ENCODE results near the gene WDR7. TPM values are rescaled to one million over a fixed set of nuclear protein-coding genes. Genes with fewer than 3 reads are reported as not detected.

WDR7 gene
- total RNA-seq, 2 experiments from 2014 or later: 28.8 to 30.5 TPM

DNA sequence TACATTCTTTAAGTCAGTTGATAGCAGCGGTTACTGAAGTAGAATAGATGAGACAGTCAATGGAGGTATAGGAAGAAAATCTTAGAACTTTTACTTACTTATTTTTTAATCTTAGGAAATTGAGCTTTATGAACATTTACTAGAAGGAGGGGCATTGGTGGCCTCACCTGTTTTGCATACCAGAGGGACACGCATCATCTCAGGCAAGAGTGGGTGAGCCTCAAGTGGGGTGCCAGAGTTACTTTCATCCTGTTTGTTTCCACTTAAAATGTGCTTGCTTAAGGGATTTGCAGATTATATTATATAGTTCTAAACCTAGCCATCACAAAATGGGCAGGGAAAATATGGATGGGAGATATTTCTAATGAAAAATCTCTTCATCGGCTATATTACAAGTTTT lies 61.6 kb downstream of the WDR7 start:
- DNase-seq (no peak), ATAC-seq (ENCODE audit: poor library complexity) (no peak)
- peaks cover 5% of the 10 kb centered on the region for H3K36me3 Mint-ChIP-seq (ENCODE audit: low read depth)
- H3K27ac Mint-ChIP-seq: no peak overlapping the region
- Histone ChIP-seq H3K4me1 (ENCODE audit: insufficient read depth, low read length) (no peaks in the 10 kb centered on the region), H3K9me3 (ENCODE audit: control insufficient read depth in 1 of 2, insufficient read depth in 1 of 2, low read length in 2 of 2) (no peaks in the 10 kb centered on the region), H3K27me3 (ENCODE audit: control insufficient read depth in 1 of 2, insufficient read depth in 2 of 2, low read length in 2 of 2) (no peaks in the 10 kb centered on the region), H3K4me3 (ENCODE audit: low read length) (no peak overlapping the region), H3K27ac (ENCODE audit: low read depth in 1 of 2, low read length in 2 of 2) (no peak overlapping the region), H3K36me3 (ENCODE audit: insufficient read depth, low read length) (no peaks in the 10 kb centered on the region)
- H3K4me3 Mint-ChIP-seq: no peak overlapping the region
- H3K4me1 Mint-ChIP-seq (ENCODE audit: low read depth): peaks cover 4% of the 10 kb centered on the region
- H3K27me3 Mint-ChIP-seq: no peaks in the 10 kb centered on the region
- no peaks in the 10 kb centered on the region for H3K9me3 Mint-ChIP-seq
- TF ChIP-seq, protein P1, sequence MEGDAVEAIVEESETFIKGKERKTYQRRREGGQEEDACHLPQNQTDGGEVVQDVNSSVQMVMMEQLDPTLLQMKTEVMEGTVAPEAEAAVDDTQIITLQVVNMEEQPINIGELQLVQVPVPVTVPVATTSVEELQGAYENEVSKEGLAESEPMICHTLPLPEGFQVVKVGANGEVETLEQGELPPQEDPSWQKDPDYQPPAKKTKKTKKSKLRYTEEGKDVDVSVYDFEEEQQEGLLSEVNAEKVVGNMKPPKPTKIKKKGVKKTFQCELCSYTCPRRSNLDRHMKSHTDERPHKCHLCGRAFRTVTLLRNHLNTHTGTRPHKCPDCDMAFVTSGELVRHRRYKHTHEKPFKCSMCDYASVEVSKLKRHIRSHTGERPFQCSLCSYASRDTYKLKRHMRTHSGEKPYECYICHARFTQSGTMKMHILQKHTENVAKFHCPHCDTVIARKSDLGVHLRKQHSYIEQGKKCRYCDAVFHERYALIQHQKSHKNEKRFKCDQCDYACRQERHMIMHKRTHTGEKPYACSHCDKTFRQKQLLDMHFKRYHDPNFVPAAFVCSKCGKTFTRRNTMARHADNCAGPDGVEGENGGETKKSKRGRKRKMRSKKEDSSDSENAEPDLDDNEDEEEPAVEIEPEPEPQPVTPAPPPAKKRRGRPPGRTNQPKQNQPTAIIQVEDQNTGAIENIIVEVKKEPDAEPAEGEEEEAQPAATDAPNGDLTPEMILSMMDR (IDR thresholded peaks at IDR 0.05): no peak
- intact Hi-C loops (cut with DNase I, micrococcal nuclease): no loop called here
- ChIA-PET CTCF (no interaction called here), POLR2A (no interaction called here)

DNA sequence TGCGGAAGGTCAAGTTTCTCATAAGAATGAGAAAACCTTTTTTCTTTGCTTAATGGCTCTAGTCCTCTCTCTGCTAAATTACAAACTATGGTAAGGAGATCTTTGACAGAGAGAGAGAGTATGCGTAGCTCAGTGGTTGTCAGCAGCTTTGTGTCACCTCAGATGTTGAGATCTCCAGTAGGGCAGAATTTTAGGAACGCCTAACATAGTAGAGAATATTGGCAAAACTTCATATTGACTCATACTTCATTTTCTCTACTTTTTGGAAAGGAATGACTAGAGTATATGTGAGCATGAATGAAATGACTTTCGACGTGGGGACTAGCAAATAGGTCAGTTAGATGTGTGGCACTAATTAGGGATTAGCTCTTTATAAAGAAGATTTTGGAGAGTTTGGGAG lies 64.0 kb downstream of the WDR7 start:
- no peak for ATAC-seq (ENCODE audit: poor library complexity)
- H3K27ac ChIP-seq (ENCODE audit: low read depth in 1 of 2, low read length in 2 of 2): no peak overlapping the region
- Mint-ChIP-seq H3K27me3 (no peaks in the 10 kb centered on the region), H3K36me3 (ENCODE audit: low read depth) (peaks cover 25% of the 10 kb centered on the region), H3K4me1 (ENCODE audit: low read depth) (no peaks in the 10 kb centered on the region), H3K4me3 (no peak overlapping the region), H3K27ac (no peak overlapping the region), H3K9me3 (no peaks in the 10 kb centered on the region)
- intact Hi-C loops (cut with DNase I, micrococcal nuclease): no loop called here
- CTCF ChIA-PET: no interaction called here
- no peak for DNase-seq
- no peaks in the 10 kb centered on the region for H3K27me3 ChIP-seq (ENCODE audit: control insufficient read depth in 1 of 2, insufficient read depth in 2 of 2, low read length in 2 of 2)
- no peak overlapping the region for H3K4me3 ChIP-seq (ENCODE audit: low read length)
- no peaks in the 10 kb centered on the region for H3K4me1 ChIP-seq (ENCODE audit: insufficient read depth, low read length)
- TF ChIP-seq, protein P1 (IDR thresholded peaks at IDR 0.05): no peak
- H3K36me3 ChIP-seq (ENCODE audit: insufficient read depth, low read length): peaks cover 3% of the 10 kb centered on the region
- H3K9me3 ChIP-seq (ENCODE audit: control insufficient read depth in 1 of 2, insufficient read depth in 1 of 2, low read length in 2 of 2): no peaks in the 10 kb centered on the region
- POLR2A ChIA-PET: no interaction called here

DNA sequence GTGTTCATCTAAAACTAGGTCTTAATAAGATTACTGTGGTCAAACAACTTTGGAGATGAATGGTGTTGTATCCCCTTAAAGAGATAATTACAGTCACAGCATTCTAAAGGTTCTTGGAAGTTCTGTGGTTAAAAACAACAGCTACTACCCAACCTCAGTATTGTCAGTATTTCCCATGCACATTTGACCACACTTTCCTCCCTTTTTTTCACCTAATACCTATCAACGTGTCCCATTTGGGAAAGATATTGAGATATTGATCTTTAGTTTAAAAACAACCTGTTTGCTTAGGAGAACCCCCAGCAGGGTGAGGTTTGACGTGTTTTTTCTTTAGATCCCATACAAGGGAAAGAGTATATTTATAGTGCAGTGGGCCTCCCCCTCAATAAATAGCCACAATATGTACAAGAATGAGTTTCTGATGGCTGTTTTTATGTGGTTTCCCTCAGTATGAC lies 65.6 kb downstream of the WDR7 start:
- Histone ChIP-seq H3K27ac (ENCODE audit: low read depth in 1 of 2, low read length in 2 of 2) (no peak overlapping the region), H3K4me3 (ENCODE audit: low read length) (no peak overlapping the region), H3K4me1 (ENCODE audit: insufficient read depth, low read length) (no peaks in the 10 kb centered on the region), H3K9me3 (ENCODE audit: control insufficient read depth in 1 of 2, insufficient read depth in 1 of 2, low read length in 2 of 2) (no peaks in the 10 kb centered on the region), H3K27me3 (ENCODE audit: control insufficient read depth in 1 of 2, insufficient read depth in 2 of 2, low read length in 2 of 2) (no peaks in the 10 kb centered on the region), H3K36me3 (ENCODE audit: insufficient read depth, low read length) (peaks cover 10% of the 10 kb centered on the region)
- Mint-ChIP-seq H3K27me3 (no peaks in the 10 kb centered on the region), H3K27ac (no peak overlapping the region), H3K36me3 (ENCODE audit: low read depth) (peaks cover 37% of the 10 kb centered on the region), H3K4me1 (ENCODE audit: low read depth) (no peaks in the 10 kb centered on the region), H3K9me3 (no peaks in the 10 kb centered on the region), H3K4me3 (no peak overlapping the region)
- intact Hi-C loops (cut with DNase I, micrococcal nuclease): no loop called here
- DNase-seq: no peak
- ChIA-PET POLR2A (no interaction called here), CTCF (no interaction called here)
- TF ChIP-seq, protein P1 (IDR thresholded peaks at IDR 0.05): no peak
- ATAC-seq (ENCODE audit: poor library complexity): no peak
